ENCODE measurements around the gene PABPC3. TPM values are rescaled to one million over a fixed set of nuclear protein-coding genes. Genes with fewer than 3 reads are reported as not detected.

Gene PABPC3
- total RNA-seq, 1 donor from 2014 or later = 0.45 TPM

GRCh38 chr13:25046985-25047511 is 48.9 kb upstream of the PABPC3 start:
- TF ChIP-seq EZH2 (IDR thresholded peaks at IDR 0.05; ENCODE audit: insufficient read depth, low read length) (no peak), CTCF (IDR thresholded peaks at IDR 0.05; ENCODE audit: insufficient read depth, low read depth, low read length) (no peak)
- H2AFZ ChIP-seq (ENCODE audit: low read depth, low read length) = peak overlapping the region; percentile 91
- peak overlapping the region; percentile 91 for H3K4me2 ChIP-seq (ENCODE audit: low read length)
- H3K27me3 Mint-ChIP-seq (ENCODE audit: low read depth, unreplicated experiment) = peaks cover 28% of the 10 kb centered on the region
- peaks cover 16% of the 10 kb centered on the region for H3K27me3 ChIP-seq (ENCODE audit: insufficient read depth, low read length)
- H3K36me3 Mint-ChIP-seq (ENCODE audit: low read depth, unreplicated experiment) = peaks cover 2% of the 10 kb centered on the region
- no peak overlapping the region for H3K27ac Mint-ChIP-seq (ENCODE audit: unreplicated experiment)
- peak overlapping the region; percentile 31 for H3K9ac ChIP-seq (ENCODE audit: low read length)
- no peaks in the 10 kb centered on the region for H3K9me3 ChIP-seq (ENCODE audit: insufficient read depth, low read depth, low read length)
- H3K4me3 Mint-ChIP-seq (ENCODE audit: unreplicated experiment) = peak overlapping the region; percentile 87
- H3K27ac ChIP-seq (ENCODE audit: low read depth, low read length) = no peak overlapping the region
- H4K20me1 ChIP-seq (ENCODE audit: insufficient read depth, low read length) = no peaks in the 10 kb centered on the region
- no peaks in the 10 kb centered on the region for H3K79me2 ChIP-seq (ENCODE audit: insufficient read depth, low read length)
- FAIRE-seq (no peak), DNase-seq (ENCODE audit: low read depth) (peak; percentile 26)
- peak overlapping the region; percentile 61 for H3K4me3 ChIP-seq (ENCODE audit: insufficient read depth, low read depth, low read length)
- H3K4me1 ChIP-seq (ENCODE audit: insufficient read depth, low read length) = peaks cover 6% of the 10 kb centered on the region
- H3K4me1 Mint-ChIP-seq (ENCODE audit: low read depth, unreplicated experiment) = peaks cover 2% of the 10 kb centered on the region
- peaks cover 2% of the 10 kb centered on the region for H3K9me3 Mint-ChIP-seq (ENCODE audit: unreplicated experiment)
- no peaks in the 10 kb centered on the region for H3K36me3 ChIP-seq (ENCODE audit: insufficient read depth, low read length)

- Histone ChIP-seq H3K79me2 (ENCODE audit: insufficient read depth, low read length) (no peaks in the 10 kb centered on the region), H3K36me3 (ENCODE audit: insufficient read depth, low read length) (no peaks in the 10 kb centered on the region), H3K9ac (ENCODE audit: low read length) (no peak overlapping the region), H2AFZ (ENCODE audit: low read depth, low read length) (no peak overlapping the region), H3K27ac (ENCODE audit: low read depth, low read length) (no peak overlapping the region), H3K4me3 (ENCODE audit: insufficient read depth, low read depth, low read length) (no peak overlapping the region), H3K4me1 (ENCODE audit: insufficient read depth, low read length) (peaks cover 6% of the 10 kb centered on the region), H3K4me2 (ENCODE audit: low read length) (no peak overlapping the region), H3K27me3 (ENCODE audit: insufficient read depth, low read length) (peaks cover 1% of the 10 kb centered on the region), H4K20me1 (ENCODE audit: insufficient read depth, low read length) (no peaks in the 10 kb centered on the region), H3K9me3 (ENCODE audit: insufficient read depth, low read depth, low read length) (no peaks in the 10 kb centered on the region)
- Mint-ChIP-seq H3K36me3 (ENCODE audit: low read depth, unreplicated experiment) (peaks cover 2% of the 10 kb centered on the region), H3K9me3 (ENCODE audit: unreplicated experiment) (peaks cover 2% of the 10 kb centered on the region), H3K4me1 (ENCODE audit: low read depth, unreplicated experiment) (peaks cover 2% of the 10 kb centered on the region), H3K27ac (ENCODE audit: unreplicated experiment) (peak overlapping the region; percentile 7), H3K27me3 (ENCODE audit: low read depth, unreplicated experiment) (peaks cover 9% of the 10 kb centered on the region), H3K4me3 (ENCODE audit: unreplicated experiment) (no peak overlapping the region)
- TF ChIP-seq CTCF (IDR thresholded peaks at IDR 0.05; ENCODE audit: insufficient read depth, low read depth, low read length) (no peak), EZH2 (IDR thresholded peaks at IDR 0.05; ENCODE audit: insufficient read depth, low read length) (no peak)
- FAIRE-seq = no peak
- DNase-seq (ENCODE audit: low read depth) = no peak
These were observed 44.9 kb upstream of the PABPC3 start for GRCh38 chr13:25051065-25051464.

- H3K9me3 ChIP-seq (ENCODE audit: insufficient read depth, low read depth, low read length) = no peaks in the 10 kb centered on the region
- no peak overlapping the region for H3K27ac Mint-ChIP-seq (ENCODE audit: unreplicated experiment)
These were observed 36.8 kb upstream of the PABPC3 start for GRCh38 chr13:25059166-25059565.

More at GRCh38 chr13:25059166-25059565, 36.8 kb upstream of the PABPC3 start:
- Histone ChIP-seq H3K4me3 (ENCODE audit: insufficient read depth, low read depth, low read length) (no peak overlapping the region), H3K4me1 (ENCODE audit: insufficient read depth, low read length) (no peaks in the 10 kb centered on the region), H3K9ac (ENCODE audit: low read length) (no peak overlapping the region), H3K4me2 (ENCODE audit: low read length) (no peak overlapping the region), H3K27ac (ENCODE audit: low read depth, low read length) (no peak overlapping the region), H3K27me3 (ENCODE audit: insufficient read depth, low read length) (peaks cover 2% of the 10 kb centered on the region), H4K20me1 (ENCODE audit: insufficient read depth, low read length) (no peaks in the 10 kb centered on the region), H3K79me2 (ENCODE audit: insufficient read depth, low read length) (no peaks in the 10 kb centered on the region), H2AFZ (ENCODE audit: low read depth, low read length) (no peak overlapping the region), H3K36me3 (ENCODE audit: insufficient read depth, low read length) (no peaks in the 10 kb centered on the region)
- peaks cover 8% of the 10 kb centered on the region for H3K9me3 Mint-ChIP-seq (ENCODE audit: unreplicated experiment)
- DNase-seq (ENCODE audit: low read depth) (no peak), FAIRE-seq (no peak)
- no peaks in the 10 kb centered on the region for H3K4me1 Mint-ChIP-seq (ENCODE audit: low read depth, unreplicated experiment)
- no peak for TF ChIP-seq CTCF (IDR thresholded peaks at IDR 0.05; ENCODE audit: insufficient read depth, low read depth, low read length)
- TF ChIP-seq EZH2 (IDR thresholded peaks at IDR 0.05; ENCODE audit: insufficient read depth, low read length) = no peak
- H3K4me3 Mint-ChIP-seq (ENCODE audit: unreplicated experiment) = no peak overlapping the region
- H3K27me3 Mint-ChIP-seq (ENCODE audit: low read depth, unreplicated experiment) = no peaks in the 10 kb centered on the region
- no peaks in the 10 kb centered on the region for H3K36me3 Mint-ChIP-seq (ENCODE audit: low read depth, unreplicated experiment)

Data from astrocyte (in vitro differentiated cells and primary cell).